Keratinocyte (primary cell): ENCODE measurements around the gene TLE1. TPM values are rescaled to one million over a fixed set of nuclear protein-coding genes. Genes with fewer than 3 reads are reported as not detected.

Experiments used
- DNase-seq: peaks from one replicate; pipeline ENCODE4 v3.0.0-alpha.2; 2011; ENCODE audit warnings: low read depth, missing footprints, low spot score
- FAIRE-seq: peaks from 2 replicates; lab custom pipeline; 2011; peaks lifted over from hg19 to GRCh38; lab: Jason Lieb, UNC
- H2AFZ ChIP-seq: 2 replicates; pipeline ENCODE4 v1.6.0; 2012; ENCODE audit warnings: low read length, control low read depth, inconsistent platforms; ENCODE audit not compliant: control insufficient read depth
- H3K27ac ChIP-seq: 2 replicates; pipeline ENCODE4 v1.5.1; 2011; ENCODE audit warnings: low read length; ENCODE audit not compliant: control insufficient read depth, insufficient read depth
- H3K27me3 ChIP-seq: 3 replicates; pipeline ENCODE4 v1.6.0; 2011; ENCODE audit warnings: low read length; ENCODE audit not compliant: control insufficient read depth, insufficient read depth; ENCODE audit errors: extremely low read depth
- H3K36me3 ChIP-seq, 2 experiments: 2 replicates in 1 of 2; 3 replicates in 1 of 2; pipeline ENCODE4 v1.5.1; 2011; ENCODE audit warnings: low read length in 2 of 2, mild to moderate bottlenecking in 1 of 2; ENCODE audit not compliant: control insufficient read depth in 2 of 2, insufficient read depth in 2 of 2; ENCODE audit errors: extremely low read depth in 1 of 2
- H3K4me1 ChIP-seq: 3 replicates; pipeline ENCODE4 v1.5.1; 2011; ENCODE audit warnings: low read length; ENCODE audit not compliant: control insufficient read depth, insufficient read depth; ENCODE audit errors: extremely low read depth
- H3K4me2 ChIP-seq: 3 replicates; pipeline ENCODE4 v1.6.0; 2011; ENCODE audit warnings: low read depth, low read length; ENCODE audit not compliant: control insufficient read depth, insufficient read depth; ENCODE audit errors: extremely low read depth
- H3K4me3 ChIP-seq, 3 experiments: fragments of 200-600 bp in 1 of 3; sonication (generic) in 1 of 3; 2 replicates in 2 of 3; 3 replicates in 1 of 3; pipeline ENCODE4 v1.5.1; 2011 to 2016; ENCODE audit warnings: low read length in 3 of 3, mild to moderate bottlenecking in 3 of 3, control low read depth in 2 of 3, inconsistent platforms in 1 of 3, low read depth in 1 of 3, mixed read lengths in 1 of 3, mixed run types in 1 of 3, moderate library complexity in 1 of 3; ENCODE audit not compliant: control insufficient read depth in 2 of 3, insufficient read depth in 2 of 3; ENCODE audit errors: extremely low read depth in 1 of 3
- H3K79me2 ChIP-seq: 2 replicates; pipeline ENCODE4 v1.6.0; 2012; ENCODE audit warnings: low read length; ENCODE audit not compliant: control insufficient read depth, insufficient read depth
- H3K9ac ChIP-seq: 3 replicates; pipeline ENCODE4 v1.6.0; 2011; ENCODE audit warnings: low read length; ENCODE audit not compliant: control insufficient read depth, insufficient read depth; ENCODE audit errors: extremely low read depth
- H3K9me1 ChIP-seq: 3 replicates; pipeline ENCODE4 v1.6.0; 2011; ENCODE audit warnings: low read length; ENCODE audit not compliant: control insufficient read depth, insufficient read depth; ENCODE audit errors: extremely low read depth
- H3K9me3 ChIP-seq: 2 replicates; pipeline ENCODE4 v1.5.1; 2012; ENCODE audit warnings: low read depth, low read length; ENCODE audit not compliant: control insufficient read depth
- H4K20me1 ChIP-seq: 3 replicates; pipeline ENCODE4 v1.6.0; 2011; ENCODE audit warnings: low read length; ENCODE audit not compliant: control insufficient read depth, insufficient read depth; ENCODE audit errors: extremely low read depth
- CTCF ChIP-seq, 3 experiments: IDR thresholded peaks in 1 of 3; conservative IDR thresholded peaks in 1 of 3; optimal IDR thresholded peaks in 1 of 3; 2 replicates in 2 of 3; 3 replicates in 1 of 3; pipeline versions ENCODE3 to v1.5.1; 2011; ENCODE audit warnings: low read length in 3 of 3, mild to moderate bottlenecking in 3 of 3, moderate library complexity in 2 of 3, control low read depth in 1 of 3, inconsistent platforms in 1 of 3; ENCODE audit not compliant: insufficient read depth in 2 of 3; ENCODE audit errors: extremely low read depth in 1 of 3
- EZH2 ChIP-seq: IDR thresholded peaks from one replicate; pipeline ENCODE4 v1.6.1; 2012; ENCODE audit warnings: inconsistent platforms, mild to moderate bottlenecking, low read length, moderate library complexity
- dilution Hi-C: fragments of 300-500 bp; cut with MboI; formaldehyde crosslinking; loops from one replicate; pipeline ENCODE4 v1.7.0; 2020; ENCODE audit warnings: low sequenced_read_pairs; ENCODE audit not compliant: extremely low pct_ligation_motif_present
- polyA plus RNA-seq, 5 experiments: library from polyadenylated mRNA; depleted of rRNA in 3 of 5; stranded (reverse) in 3 of 5; stranded (forward) in 1 of 5; unstranded in 1 of 5; fragments of >200 nt; gene quantifications; 1 replicate in 1 of 5; 2 replicates in 3 of 5; 3 replicates in 1 of 5; pipeline versions ENCODE4 v1.2.1 to v1.2.3, GENCODE V29; 2011 to 2012; ENCODE audit warnings: missing spikeins in 2 of 5, low read depth in 1 of 5, low replicate concordance in 1 of 5

TLE1 gene
- polyA plus RNA-seq, 1 donor (not counting 4 experiments of a cell fraction or from before 2014, with no cell fraction given), result 29.6 TPM

- no peaks in the 10 kb centered on the region for H4K20me1 ChIP-seq
- H3K9me3 ChIP-seq, result no peaks in the 10 kb centered on the region
- FAIRE-seq (no peak), DNase-seq (no peak)
- TF ChIP-seq EZH2 (no peak), CTCF (optimal IDR thresholded peaks at IDR 0.05 in 1 of 3, IDR thresholded peaks at IDR 0.05 in 1 of 3, conservative IDR thresholded peaks at IDR 0.05 in 1 of 3; ENCODE audit: extremely low read depth in 1 of 3, insufficient read depth in 2 of 3, low read length in 3 of 3) (no peak)
- no peaks in the 10 kb centered on the region for H3K4me1 ChIP-seq
- no peaks in the 10 kb centered on the region for H3K27me3 ChIP-seq
- no peaks in the 10 kb centered on the region for H3K79me2 ChIP-seq
- H3K36me3 ChIP-seq, result no peaks in the 10 kb centered on the region
- no peak overlapping the region for H2AFZ ChIP-seq
- H3K9me1 ChIP-seq, result no peaks in the 10 kb centered on the region
- H3K4me3 ChIP-seq, result no peak overlapping the region
- dilution Hi-C loops, result no loop called here
- no peak overlapping the region for H3K4me2 ChIP-seq
- H3K9ac ChIP-seq, result no peak overlapping the region
- no peak overlapping the region for H3K27ac ChIP-seq
Observed at GRCh38 chr9:81717747-81718077, 28.4 kb upstream of the TLE1 start.

- TF ChIP-seq CTCF (optimal IDR thresholded peaks at IDR 0.05 in 1 of 3, IDR thresholded peaks at IDR 0.05 in 1 of 3, conservative IDR thresholded peaks at IDR 0.05 in 1 of 3; ENCODE audit: extremely low read depth in 1 of 3, insufficient read depth in 2 of 3, low read length in 3 of 3), result no peak
- no peak for TF ChIP-seq EZH2
- Histone ChIP-seq H4K20me1 (no peaks in the 10 kb centered on the region), H3K36me3 (no peaks in the 10 kb centered on the region), H3K4me3 (no peak overlapping the region), H3K79me2 (no peaks in the 10 kb centered on the region), H2AFZ (no peak overlapping the region), H3K4me1 (no peaks in the 10 kb centered on the region), H3K9me3 (no peaks in the 10 kb centered on the region), H3K9me1 (no peaks in the 10 kb centered on the region), H3K9ac (no peak overlapping the region), H3K4me2 (no peak overlapping the region), H3K27ac (no peak overlapping the region), H3K27me3 (no peaks in the 10 kb centered on the region)
- DNase-seq (no peak), FAIRE-seq (no peak)
- dilution Hi-C loops, result no loop called here
Observed at GRCh38 chr9:81717061-81717746, 27.9 kb upstream of the TLE1 start.
